Keratinocyte (primary cell): ENCODE results near the gene VPS52.

ENCODE experiments used
- EZH2 ChIP-seq: IDR thresholded peaks from one replicate; pipeline ENCODE4 v1.6.1; 2012; ENCODE audit warnings: inconsistent platforms, mild to moderate bottlenecking, low read length, moderate library complexity
- TF ChIP-seq, protein P1 (sequence below), 3 experiments: IDR thresholded peaks in 1 of 3; conservative IDR thresholded peaks in 1 of 3; optimal IDR thresholded peaks in 1 of 3; 2 replicates in 2 of 3; 3 replicates in 1 of 3; pipeline versions ENCODE3 to v1.5.1; 2011; ENCODE audit warnings: low read length in 3 of 3, mild to moderate bottlenecking in 3 of 3, moderate library complexity in 2 of 3, control low read depth in 1 of 3, inconsistent platforms in 1 of 3; ENCODE audit not compliant: insufficient read depth in 2 of 3; ENCODE audit errors: extremely low read depth in 1 of 3

GRCh38 chr6:33217681-33218080, 54.0 kb downstream of the VPS52 start:
- TF ChIP-seq, protein P1, sequence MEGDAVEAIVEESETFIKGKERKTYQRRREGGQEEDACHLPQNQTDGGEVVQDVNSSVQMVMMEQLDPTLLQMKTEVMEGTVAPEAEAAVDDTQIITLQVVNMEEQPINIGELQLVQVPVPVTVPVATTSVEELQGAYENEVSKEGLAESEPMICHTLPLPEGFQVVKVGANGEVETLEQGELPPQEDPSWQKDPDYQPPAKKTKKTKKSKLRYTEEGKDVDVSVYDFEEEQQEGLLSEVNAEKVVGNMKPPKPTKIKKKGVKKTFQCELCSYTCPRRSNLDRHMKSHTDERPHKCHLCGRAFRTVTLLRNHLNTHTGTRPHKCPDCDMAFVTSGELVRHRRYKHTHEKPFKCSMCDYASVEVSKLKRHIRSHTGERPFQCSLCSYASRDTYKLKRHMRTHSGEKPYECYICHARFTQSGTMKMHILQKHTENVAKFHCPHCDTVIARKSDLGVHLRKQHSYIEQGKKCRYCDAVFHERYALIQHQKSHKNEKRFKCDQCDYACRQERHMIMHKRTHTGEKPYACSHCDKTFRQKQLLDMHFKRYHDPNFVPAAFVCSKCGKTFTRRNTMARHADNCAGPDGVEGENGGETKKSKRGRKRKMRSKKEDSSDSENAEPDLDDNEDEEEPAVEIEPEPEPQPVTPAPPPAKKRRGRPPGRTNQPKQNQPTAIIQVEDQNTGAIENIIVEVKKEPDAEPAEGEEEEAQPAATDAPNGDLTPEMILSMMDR (optimal IDR thresholded peaks at IDR 0.05 in 1 of 3, IDR thresholded peaks at IDR 0.05 in 1 of 3, conservative IDR thresholded peaks at IDR 0.05 in 1 of 3; ENCODE audit: extremely low read depth in 1 of 3, insufficient read depth in 2 of 3, low read length in 3 of 3): no peak
- no peak for TF ChIP-seq EZH2
